ENCODE measurements around the gene UMODL1.
A peak's percentile ranks its signal among the peaks of the same experiment; 100 is the strongest.
"Not testable (repeated sequence)": the region's sequence is repeated elsewhere in the genome, so short reads cannot be mapped to it uniquely, and the experiment has no call there.

The UMODL1 gene

DNA sequence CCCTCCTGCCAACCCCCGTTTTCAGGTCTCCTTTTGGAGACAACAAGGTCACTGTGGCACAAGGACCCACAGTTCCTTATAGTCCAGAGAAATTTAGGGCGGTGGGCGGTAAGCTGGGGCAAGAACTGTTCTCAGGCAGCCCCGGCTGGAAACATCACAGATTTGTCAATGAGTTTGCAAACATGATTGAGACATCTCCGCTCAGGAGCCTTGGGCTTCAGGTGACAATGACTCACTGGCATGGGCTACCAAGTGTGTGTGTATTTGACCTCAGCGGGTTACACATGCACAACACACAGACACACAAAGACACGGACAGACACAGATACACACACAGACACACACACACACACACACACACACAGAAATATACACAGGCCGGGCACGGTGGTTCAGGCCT is 89.6 kb downstream of the UMODL1 start:
- DNase-seq (ENCODE audit: low read depth in 1 of 2, low spot score in 1 of 2), result no peak

DNA sequence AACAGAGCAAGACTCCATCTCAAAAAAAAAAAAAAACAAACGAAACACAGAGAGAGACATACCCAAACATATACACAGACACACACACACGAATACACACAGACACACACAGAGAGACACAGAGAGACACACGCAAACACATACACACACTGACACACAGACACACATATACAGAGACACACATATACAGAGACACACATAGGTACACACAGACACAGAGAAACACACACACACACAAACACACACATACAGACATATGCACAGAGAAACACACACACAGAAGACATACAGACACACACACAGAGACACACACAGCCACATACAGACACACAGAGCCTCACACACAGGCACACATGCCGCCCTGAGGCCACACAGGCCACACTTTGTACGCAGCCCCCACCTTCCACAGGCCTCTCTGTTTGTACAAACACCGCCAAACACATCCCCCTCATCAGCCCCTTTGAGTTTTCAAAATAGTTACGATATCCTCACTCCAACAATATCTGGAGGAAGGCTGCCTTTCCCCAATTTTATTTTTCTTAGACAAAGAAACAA is 90.4 kb downstream of the UMODL1 start:
- DNase-seq (ENCODE audit: low read depth in 1 of 2, low spot score in 1 of 2), result no peak

DNA sequence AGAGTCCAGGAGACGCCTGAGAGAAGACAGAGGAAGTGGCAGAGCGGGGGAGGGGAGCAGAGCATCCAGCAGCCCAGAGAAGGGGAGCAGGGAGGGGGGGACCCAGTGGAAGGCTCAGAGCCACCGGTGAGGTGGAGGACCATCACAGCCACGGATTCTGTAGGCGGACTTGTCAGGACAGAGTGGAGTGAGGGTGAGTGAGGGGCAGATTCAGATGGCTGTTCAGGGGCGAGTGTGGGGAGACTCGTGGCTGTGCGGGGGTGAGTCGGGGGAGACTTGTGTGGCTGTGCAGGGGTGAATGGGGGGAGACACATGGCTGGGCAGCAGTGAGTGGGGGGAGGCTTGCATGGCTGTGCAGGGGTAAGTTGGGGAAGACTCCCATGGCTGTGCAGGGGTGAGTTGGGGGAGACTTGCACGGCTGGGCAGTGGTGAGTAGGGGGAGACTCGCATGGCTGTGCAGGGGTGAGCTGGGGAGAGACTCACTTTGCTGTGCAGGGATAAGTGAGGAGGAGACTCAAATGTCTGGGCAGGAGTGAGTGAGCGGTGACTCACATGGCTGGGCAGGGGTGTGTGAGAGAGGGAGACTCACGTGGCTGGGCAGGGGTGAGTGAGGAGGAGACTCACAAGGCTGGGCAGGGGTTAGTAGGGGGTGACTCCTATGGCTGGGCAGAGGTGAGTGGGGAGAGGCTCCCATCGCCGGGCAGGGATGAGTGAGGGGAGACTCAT is 91.0 kb downstream of the UMODL1 start:
- no peak for DNase-seq (ENCODE audit: low read depth in 1 of 2, low spot score in 1 of 2)

GRCh38 chr21:42162831-42163510 is 91.9 kb downstream of the UMODL1 start:
- DNase-seq (ENCODE audit: low read depth in 1 of 2, low spot score in 1 of 2), result no peak

DNA sequence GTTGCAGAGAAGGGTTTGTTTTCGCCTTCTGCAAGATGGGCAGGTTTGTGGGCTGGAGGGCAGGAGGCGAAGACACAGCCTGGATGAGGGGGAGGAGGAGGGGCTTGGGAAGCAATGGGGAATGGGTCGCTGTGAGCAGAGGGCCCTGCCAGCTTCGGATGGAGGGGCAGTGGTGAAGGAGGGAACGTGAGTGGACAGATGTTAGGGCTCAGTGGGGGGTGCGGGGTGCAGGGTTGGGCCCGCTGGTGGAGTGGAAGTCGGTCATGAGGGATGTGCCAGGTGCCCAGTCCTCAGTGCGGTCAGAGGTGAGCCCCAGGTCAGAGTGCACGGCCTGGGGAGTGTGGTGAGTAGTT is 92.4 kb downstream of the UMODL1 start:
- DNase-seq (ENCODE audit: low read depth in 1 of 2, low spot score in 1 of 2), result no peak

- peak in 1 of 2 donors; percentile 46 for DNase-seq (ENCODE audit: low read depth in 1 of 2, low spot score in 1 of 2)
Measured at GRCh38 chr21:42164064-42164789, 93.1 kb downstream of the UMODL1 start.

- DNase-seq (ENCODE audit: low read depth in 1 of 2, low spot score in 1 of 2), result no peak
Measured at GRCh38 chr21:42164818-42165217, 93.7 kb downstream of the UMODL1 start.

GRCh38 chr21:42165901-42166300 is 94.8 kb downstream of the UMODL1 start:
- DNase-seq (ENCODE audit: low read depth in 1 of 2, low spot score in 1 of 2), result no peak

- no peak for DNase-seq (ENCODE audit: low read depth in 1 of 2, low spot score in 1 of 2)
Measured at GRCh38 chr21:42169758-42170157, 98.6 kb downstream of the UMODL1 start.

GRCh38 chr21:42171091-42172053 is 100.3 kb downstream of the UMODL1 start:
- no peak for DNase-seq (ENCODE audit: low read depth in 1 of 2, low spot score in 1 of 2)

DNA sequence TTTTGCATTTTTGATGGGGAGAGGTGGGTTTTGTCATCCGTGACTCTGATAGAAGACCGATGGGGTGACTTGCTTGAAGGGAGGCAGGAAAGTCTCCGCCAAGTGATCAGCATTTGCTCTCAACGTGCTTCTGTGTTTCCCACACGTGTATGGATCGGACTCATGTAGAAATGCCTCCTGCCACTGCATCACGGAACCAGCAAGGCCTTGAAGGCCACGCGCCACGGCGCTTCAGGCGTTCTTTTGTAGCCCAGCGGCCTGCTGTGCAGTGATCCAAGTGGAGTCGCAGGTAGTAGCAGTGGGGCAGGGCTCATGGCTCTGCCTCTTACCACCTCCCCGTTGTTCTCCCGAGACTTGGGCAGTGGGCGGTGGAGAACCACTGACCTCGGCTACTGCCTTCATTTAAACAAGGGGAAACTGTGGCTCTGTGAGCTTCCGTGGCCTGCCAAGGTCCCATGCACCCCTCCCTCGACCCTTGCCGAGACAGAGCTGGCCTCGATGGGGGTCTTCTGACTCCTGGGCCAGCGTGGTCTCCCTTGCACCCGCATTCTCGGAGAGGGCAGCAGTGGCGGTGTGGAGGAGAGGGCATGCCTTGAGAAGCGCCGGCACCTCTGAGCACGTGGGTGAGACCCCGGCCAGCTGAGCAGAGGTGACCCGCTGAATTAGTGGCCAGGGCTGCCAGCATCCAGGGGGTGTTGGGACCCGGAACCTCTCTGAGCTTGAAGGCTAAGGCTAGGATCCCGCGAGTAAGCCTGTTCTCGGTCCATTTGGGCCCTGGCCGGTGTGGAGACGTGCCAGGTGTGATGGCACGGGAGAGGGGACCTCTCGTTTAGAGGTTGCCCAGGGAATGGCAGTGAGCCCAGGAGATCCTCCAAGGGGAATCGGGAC is 101.7 kb downstream of the UMODL1 start:
- DNase-seq (ENCODE audit: low read depth in 1 of 2, low spot score in 1 of 2), result no peak

- no peak for DNase-seq (ENCODE audit: low read depth in 1 of 2, low spot score in 1 of 2)
Measured at GRCh38 chr21:42174173-42174572, 103.1 kb downstream of the UMODL1 start.

DNA sequence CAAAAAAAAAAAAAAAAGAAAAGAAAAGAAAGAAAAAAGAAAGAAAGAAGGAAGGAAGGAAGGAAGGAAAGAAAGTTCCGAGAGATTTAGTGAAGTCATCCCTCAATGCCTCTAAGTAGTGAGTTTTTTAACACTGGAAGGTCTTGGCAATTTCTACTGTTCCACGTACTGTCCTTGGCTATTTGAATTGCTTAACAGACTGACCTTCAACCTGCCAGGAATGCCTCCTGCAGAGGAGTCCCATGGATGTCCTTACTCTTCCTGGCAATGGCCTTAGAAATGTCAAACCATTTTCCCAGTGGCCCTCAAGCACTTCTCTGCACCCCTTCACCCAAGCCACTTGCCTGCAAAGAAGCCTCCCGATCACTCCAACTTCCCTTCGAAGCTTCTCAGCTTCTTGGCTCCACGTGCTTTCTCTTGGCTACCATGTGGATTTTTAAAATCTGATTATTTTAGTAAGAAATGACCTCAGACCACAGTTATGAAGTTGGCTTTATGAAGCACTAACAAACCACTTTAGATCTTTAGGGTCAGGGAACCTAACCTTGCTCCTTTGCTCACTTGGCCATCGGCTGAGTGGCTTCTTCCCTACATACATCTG is 104.1 kb downstream of the UMODL1 start:
- DNase-seq (ENCODE audit: low read depth in 1 of 2, low spot score in 1 of 2), result no peak

DNA sequence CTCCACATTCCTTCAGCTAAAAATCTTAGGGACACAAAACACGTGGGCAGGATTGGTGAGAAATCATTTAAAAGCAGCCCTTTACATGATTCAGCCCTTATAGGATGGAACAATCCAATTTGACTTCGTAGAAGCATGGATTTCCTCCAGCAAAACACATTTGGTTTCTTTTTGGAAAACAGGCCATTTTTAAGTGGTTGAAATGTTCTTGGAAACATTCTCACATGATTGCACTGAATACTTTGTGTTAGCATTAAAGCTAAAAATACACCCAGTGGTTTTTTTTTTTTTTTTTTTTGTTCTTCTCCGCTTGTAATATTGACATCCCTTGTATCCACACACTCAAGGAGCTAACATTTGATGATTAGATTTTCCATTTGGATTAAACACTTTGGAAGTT is 105.7 kb downstream of the UMODL1 start:
- DNase-seq (ENCODE audit: low read depth in 1 of 2, low spot score in 1 of 2), result no peak

DNA sequence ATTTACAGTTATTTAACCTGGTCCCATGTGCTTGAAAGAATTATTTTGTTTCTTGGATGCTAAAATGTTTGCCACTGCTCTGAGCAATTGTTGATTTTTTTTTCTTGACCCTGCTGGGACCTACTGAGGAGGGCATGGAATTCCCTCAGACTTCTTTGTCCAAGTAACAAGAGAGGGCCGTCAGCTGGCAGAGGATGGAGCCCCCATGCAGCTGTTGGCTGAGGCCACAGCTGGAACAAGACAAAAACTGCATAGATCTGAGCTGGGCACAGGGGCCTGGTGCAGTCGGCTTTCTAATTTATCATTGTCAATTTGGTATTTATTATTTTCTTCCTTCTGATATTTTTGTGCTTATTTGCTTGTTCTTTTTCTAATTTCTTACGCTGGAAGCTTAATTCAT is 108.2 kb downstream of the UMODL1 start:
- DNase-seq (ENCODE audit: low read depth in 1 of 2, low spot score in 1 of 2), result no peak

DNA sequence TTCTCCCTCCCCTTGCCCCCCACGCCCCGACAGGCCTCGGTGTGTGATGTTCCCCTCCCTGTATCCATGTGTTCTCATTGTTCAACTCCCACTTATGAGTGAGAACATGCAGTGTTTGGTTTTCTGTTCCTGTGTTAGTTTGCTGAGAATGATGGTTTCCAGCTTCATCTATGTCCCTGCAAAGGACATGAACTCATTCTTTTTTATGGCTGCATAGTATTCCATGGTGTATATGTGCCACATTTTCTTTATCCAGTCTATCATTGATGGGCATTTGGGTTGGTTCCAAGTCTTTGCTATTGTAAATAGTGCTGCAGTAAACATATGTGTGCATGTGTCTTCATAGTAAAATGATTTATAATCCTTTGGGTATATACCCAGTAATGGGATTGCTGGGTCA is 108.9 kb downstream of the UMODL1 start:
- DNase-seq (ENCODE audit: low read depth in 1 of 2, low spot score in 1 of 2), result not testable (repeated sequence)

- DNase-seq (ENCODE audit: low read depth in 1 of 2, low spot score in 1 of 2), result no peak
Measured at GRCh38 chr21:42182713-42183371, 111.7 kb downstream of the UMODL1 start.

DNA sequence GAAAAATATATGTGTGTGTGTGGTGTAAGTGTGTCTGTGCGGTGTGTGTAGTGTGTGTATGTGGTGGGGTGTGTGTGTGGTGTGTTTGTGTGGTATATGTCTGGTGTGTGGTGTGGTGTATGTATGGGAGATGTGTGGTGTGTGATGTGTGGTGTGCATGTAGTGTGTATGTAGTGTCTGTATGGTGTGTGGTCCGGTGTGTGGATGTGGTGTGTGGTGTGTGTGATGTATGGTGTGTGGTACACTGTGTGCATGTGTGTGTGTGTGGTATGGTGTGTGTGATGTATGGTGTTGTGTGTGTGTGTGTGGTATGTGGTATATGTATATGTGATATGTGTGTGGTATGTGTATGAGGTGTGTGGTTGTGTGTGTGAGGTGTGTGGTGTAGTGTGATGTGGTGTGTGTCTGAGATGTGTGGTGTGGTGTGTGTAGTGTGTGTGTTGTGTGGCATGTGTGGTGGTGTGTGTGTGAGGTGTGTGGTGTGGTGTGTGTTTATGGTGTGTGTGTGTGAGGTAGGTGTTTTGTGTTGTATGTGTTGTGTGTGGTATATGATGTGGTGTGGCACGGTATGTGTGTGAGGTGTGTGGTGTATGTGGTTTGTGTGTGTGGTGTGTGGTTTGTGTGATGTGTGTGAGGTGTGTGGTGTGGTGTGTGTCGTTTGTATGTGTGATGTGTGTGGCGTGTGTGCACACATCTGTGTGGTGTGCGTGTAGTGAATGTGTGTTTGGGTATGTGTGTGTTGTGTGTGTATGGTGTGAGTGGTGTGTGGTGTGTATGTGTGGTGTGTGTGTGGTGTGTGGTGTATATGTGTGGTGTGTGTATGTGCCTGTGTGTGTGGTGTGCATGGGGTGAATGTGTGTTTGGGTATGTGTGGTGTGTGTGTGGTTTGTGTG is 112.5 kb downstream of the UMODL1 start:
- DNase-seq (ENCODE audit: low read depth in 1 of 2, low spot score in 1 of 2), result no peak
